Astrocyte of the cerebellum (primary cell): ENCODE measurements around the gene MOSMO.

Source experiments
- DNase-seq: peaks from one replicate; pipeline ENCODE4 v3.0.0-alpha.2; 2011; ENCODE audit warnings: low read depth
- H3K4me3 ChIP-seq: 2 replicates; pipeline ENCODE4 v1.5.1; 2011; ENCODE audit warnings: mild to moderate bottlenecking, low read depth, low read length, moderate library complexity
- CTCF ChIP-seq: IDR thresholded peaks from 2 replicates; pipeline ENCODE4 v1.5.1; 2012; ENCODE audit warnings: low read length, low read depth, moderate library complexity, mild to moderate bottlenecking; ENCODE audit errors: missing control alignments
- in situ Hi-C: cut with HindIII; loops from 2 replicates; pipeline ENCODE4 v1.10.0; 2017; ENCODE audit warnings: low sequenced_read_pairs

The MOSMO gene

GRCh38 chr16:21989133-21989532, 18.8 kb upstream of the MOSMO start:
- no peak for TF ChIP-seq CTCF
- DNase-seq = no peak
- in situ Hi-C loops = no loop called here
- H3K4me3 ChIP-seq = no peak overlapping the region

DNA sequence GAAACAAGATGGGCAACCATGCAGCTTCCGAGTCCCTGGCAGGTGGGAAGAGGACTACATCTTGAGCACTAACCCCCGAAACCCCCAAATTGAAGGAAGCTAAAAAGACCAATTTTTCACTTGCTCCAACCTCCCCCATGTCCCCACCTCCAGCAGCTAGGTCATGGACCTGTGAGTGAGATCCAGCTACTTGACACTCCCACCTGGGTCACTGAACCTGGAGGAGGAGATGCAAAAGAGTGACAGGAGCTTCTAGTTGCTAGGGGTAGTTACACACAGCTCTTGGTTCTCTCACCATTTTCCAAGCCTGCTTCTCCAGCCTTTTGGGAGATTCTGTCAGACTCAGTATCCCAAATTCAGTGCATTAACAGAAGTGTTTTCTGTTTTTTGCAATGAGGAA, 18.2 kb upstream of the MOSMO start:
- in situ Hi-C loops = no loop called here
- TF ChIP-seq CTCF = no peak
- no peak overlapping the region for H3K4me3 ChIP-seq
- DNase-seq = no peak

- no peak for DNase-seq
- no peak for TF ChIP-seq CTCF
These were observed 17.4 kb upstream of the MOSMO start for GRCh38 chr16:21990381-21990944.

GRCh38 chr16:21991621-21992020, 16.3 kb upstream of the MOSMO start:
- no peak for DNase-seq
- TF ChIP-seq CTCF = no peak
- in situ Hi-C loops = no loop called here
- H3K4me3 ChIP-seq = no peak overlapping the region

More at GRCh38 chr16:21990381-21990944, 17.4 kb upstream of the MOSMO start:
- H3K4me3 ChIP-seq = no peak overlapping the region
- in situ Hi-C loops = no loop called here

DNA sequence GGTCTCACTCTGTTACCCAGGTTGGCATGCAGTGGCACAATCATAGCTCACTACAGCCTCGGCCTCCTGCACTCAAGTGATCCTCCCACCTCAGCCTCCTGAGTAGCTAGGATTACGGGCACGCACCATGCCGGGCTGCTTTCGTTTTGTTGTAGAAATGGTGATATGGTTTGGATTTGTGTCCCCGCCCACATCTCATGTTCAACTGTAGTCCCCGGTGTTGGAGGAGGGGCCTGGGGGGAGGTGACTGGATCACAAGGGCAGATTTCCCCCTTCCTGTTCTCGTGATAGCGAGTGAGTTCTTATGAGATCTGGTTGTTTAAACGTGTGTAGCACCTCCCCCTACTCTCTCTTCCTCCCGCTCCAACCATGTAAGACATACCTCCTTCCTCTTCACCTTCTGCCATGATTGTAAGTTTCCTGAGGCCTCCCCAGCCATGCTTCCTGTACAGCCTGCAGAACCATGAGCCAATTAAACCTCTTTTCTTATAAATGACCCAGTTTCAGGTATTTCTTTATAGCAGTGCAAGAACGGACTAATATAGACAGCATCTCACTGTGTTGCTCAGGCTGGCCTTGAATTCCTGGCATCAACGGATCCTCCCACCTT, 12.9 kb upstream of the MOSMO start:
- H3K4me3 ChIP-seq = no peak overlapping the region
- TF ChIP-seq CTCF = no peak
- in situ Hi-C loops = no loop called here
- no peak for DNase-seq

DNA sequence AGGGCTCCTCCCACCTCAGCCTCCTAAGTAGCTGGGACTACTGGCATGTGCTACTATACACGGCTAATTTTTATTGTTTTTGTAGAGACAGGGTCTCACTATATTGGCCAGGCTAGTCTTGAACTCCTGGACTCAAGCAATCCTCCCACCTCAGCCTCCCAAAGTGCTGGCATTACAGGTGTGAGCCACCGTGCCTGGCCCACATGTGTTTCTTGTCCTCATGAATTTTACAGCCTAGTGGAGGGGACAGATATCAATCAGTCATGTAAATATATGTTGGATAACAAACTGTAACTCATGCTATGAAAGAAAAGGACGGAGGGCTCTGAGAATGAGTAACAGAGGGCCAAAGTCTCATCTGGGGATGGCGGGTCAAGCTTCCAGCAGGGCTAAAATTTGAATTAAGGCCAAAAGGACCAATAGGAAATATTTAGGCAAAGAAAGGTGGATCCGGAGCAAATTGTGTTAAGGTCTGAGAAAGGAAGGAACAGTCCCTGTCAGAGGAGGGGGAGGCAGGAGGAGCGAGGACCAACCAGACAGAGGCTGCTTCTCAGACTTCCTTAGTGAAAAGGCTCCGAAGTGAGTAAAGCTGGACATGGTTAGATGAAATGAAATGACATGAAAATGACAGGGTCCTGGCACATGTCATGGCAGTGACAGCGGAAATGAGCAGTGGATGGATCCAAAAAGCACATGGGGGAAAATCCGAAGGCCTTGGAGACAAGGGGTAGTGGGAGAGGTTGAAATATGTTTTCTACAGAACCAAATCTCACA, 10.8 kb upstream of the MOSMO start:
- in situ Hi-C loops = no loop called here
- DNase-seq = no peak
- TF ChIP-seq CTCF = no peak
- no peak overlapping the region for H3K4me3 ChIP-seq
